ENCODE results near the gene SLC30A2. TPM values are rescaled to one million over a fixed set of nuclear protein-coding genes. Genes with fewer than 3 reads are reported as not detected.

The SLC30A2 gene
- polyA plus RNA-seq, 3 donors: not detected

DNA sequence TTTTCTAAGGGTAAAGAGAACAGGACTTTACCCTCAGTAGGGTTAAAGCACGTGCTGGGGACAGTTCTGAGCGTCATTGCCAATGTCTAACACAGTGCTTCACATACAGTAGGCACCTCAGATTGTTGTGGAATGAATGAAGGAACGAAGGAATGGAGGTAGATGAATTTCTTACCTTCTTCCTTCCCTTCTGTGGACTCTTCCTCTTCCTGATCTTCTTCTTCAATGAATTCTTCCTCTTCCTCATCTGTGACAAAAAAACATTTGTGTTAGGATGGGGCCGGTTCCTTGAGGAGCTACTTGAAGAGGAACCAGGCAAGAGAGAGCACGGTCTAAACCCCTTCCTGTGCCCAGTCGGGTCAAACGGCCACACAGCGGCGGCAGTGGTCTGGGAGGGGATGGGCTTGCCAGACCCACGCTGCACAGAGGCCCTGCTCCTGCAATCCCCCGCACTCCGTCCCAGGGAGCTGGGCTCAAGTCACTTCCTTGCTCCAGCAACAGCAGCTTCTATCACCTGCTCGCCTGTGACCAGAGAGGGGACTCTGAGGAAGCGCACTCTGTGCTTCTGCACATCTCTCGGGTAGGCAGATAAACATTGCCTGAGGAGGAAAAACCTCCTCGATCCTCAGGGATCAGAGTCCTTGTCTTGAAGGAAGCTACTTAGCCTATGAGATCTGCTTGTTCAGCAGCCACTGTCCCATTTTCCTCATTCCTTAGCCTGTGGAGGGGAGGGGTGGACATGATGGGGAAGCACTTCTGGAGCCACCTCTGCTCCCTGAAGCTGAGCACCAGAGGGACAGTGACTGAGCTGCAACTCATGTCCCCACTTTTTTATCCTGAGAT lies 8.0 kb upstream of the SLC30A2 start:
- Histone ChIP-seq H3K4me1 (ENCODE audit: control insufficient read depth in 1 of 2, insufficient read depth in 2 of 2, low read length in 2 of 2) (peaks cover 7 to 12% of the 10 kb centered on the region in 2 donors), H3K36me3 (replicated peaks in 1 of 2; ENCODE audit: control insufficient read depth in 1 of 2, insufficient read depth in 2 of 2, low read length in 2 of 2) (no peaks in the 10 kb centered on the region), H2AFZ (ENCODE audit: insufficient read depth, low read depth, low read length, poor library complexity, severe bottlenecking) (peak overlapping the region; percentile 51), H3K27me3 (ENCODE audit: control insufficient read depth in 2 of 2, insufficient read depth in 2 of 2, low read length in 2 of 2) (peaks cover 2 to 9% of the 10 kb centered on the region in 2 donors), H3K27ac (ENCODE audit: low read depth in 1 of 2, low read length in 2 of 2) (no peak overlapping the region), H3K4me2 (replicated peaks; ENCODE audit: extremely low read depth, low read length, poor library complexity, severe bottlenecking) (peak overlapping the region; percentile 34), H3K4me3 (replicated peaks in 1 of 3; ENCODE audit: low read depth in 2 of 3, low read length in 3 of 3) (no peak overlapping the region), H4K20me1 (ENCODE audit: insufficient read depth, low read length) (no peaks in the 10 kb centered on the region), H3K9me3 (replicated peaks in 1 of 2; ENCODE audit: control insufficient read depth in 1 of 2, insufficient read depth in 1 of 2, low read length in 2 of 2) (no peaks in the 10 kb centered on the region), H3K9ac (ENCODE audit: insufficient read depth, low read length, poor library complexity, severe bottlenecking) (peak overlapping the region; percentile 15), H3K79me2 (ENCODE audit: insufficient read depth, low read length) (no peaks in the 10 kb centered on the region)
- WGBS (ENCODE audit: insufficient coverage): 9% methylated on average over 9 of the region's 16 CpGs
- H3K27me3 Mint-ChIP-seq (ENCODE audit: low read depth in 3 of 3): peaks cover 23 to 51% (median 24%) of the 10 kb centered on the region in 3 donors
- DNase-seq: no peak
- no peak overlapping the region for H3K4me3 Mint-ChIP-seq
- peaks cover 14% of the 10 kb centered on the region for H3K4me1 Mint-ChIP-seq
- peaks cover 0 to 2% (median 0%) of the 10 kb centered on the region in 7 donors for H3K9me3 Mint-ChIP-seq
- TF ChIP-seq, protein P1, sequence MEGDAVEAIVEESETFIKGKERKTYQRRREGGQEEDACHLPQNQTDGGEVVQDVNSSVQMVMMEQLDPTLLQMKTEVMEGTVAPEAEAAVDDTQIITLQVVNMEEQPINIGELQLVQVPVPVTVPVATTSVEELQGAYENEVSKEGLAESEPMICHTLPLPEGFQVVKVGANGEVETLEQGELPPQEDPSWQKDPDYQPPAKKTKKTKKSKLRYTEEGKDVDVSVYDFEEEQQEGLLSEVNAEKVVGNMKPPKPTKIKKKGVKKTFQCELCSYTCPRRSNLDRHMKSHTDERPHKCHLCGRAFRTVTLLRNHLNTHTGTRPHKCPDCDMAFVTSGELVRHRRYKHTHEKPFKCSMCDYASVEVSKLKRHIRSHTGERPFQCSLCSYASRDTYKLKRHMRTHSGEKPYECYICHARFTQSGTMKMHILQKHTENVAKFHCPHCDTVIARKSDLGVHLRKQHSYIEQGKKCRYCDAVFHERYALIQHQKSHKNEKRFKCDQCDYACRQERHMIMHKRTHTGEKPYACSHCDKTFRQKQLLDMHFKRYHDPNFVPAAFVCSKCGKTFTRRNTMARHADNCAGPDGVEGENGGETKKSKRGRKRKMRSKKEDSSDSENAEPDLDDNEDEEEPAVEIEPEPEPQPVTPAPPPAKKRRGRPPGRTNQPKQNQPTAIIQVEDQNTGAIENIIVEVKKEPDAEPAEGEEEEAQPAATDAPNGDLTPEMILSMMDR (IDR thresholded peaks at IDR 0.05): no peak
- no peaks in the 10 kb centered on the region for H3K36me3 Mint-ChIP-seq
- peak overlapping the region in 1 of 7 donors; percentile 26 for H3K27ac Mint-ChIP-seq
- intact Hi-C loops (cut with micrococcal nuclease): no loop called here

DNA sequence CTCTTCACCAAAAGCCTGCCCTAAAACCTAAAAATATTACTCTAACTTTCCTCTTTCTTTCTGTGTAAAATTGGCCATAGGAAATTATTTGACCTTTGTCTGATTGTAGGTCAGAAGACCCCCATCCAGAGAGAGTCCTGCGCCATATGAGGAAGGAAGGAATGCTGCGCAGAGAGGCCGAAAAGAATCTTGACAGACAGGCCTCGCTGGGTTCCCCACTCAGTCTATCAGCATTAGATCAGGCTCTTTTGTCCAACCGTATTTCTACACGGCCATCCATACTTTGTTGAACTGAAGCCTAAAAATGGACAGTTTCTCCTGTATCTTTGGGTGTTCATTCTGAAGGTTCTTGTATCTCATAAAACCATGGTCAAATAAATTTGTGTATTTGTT lies 4.3 kb upstream of the SLC30A2 start:
- TF ChIP-seq, protein P1 (IDR thresholded peaks at IDR 0.05): no peak
- Histone ChIP-seq H3K27ac (ENCODE audit: low read depth in 1 of 2, low read length in 2 of 2) (no peak overlapping the region), H3K4me3 (replicated peaks in 1 of 3; ENCODE audit: low read depth in 2 of 3, low read length in 3 of 3) (no peak overlapping the region), H3K27me3 (ENCODE audit: control insufficient read depth in 2 of 2, insufficient read depth in 2 of 2, low read length in 2 of 2) (peaks cover 19 to 41% of the 10 kb centered on the region in 2 donors), H3K9ac (ENCODE audit: insufficient read depth, low read length, poor library complexity, severe bottlenecking) (no peak overlapping the region), H3K9me3 (replicated peaks in 1 of 2; ENCODE audit: control insufficient read depth in 1 of 2, insufficient read depth in 1 of 2, low read length in 2 of 2) (peaks cover 0 to 15% of the 10 kb centered on the region in 2 donors), H3K79me2 (ENCODE audit: insufficient read depth, low read length) (no peaks in the 10 kb centered on the region), H4K20me1 (ENCODE audit: insufficient read depth, low read length) (no peaks in the 10 kb centered on the region), H3K4me1 (ENCODE audit: control insufficient read depth in 1 of 2, insufficient read depth in 2 of 2, low read length in 2 of 2) (peaks cover 7 to 12% of the 10 kb centered on the region in 2 donors), H3K36me3 (replicated peaks in 1 of 2; ENCODE audit: control insufficient read depth in 1 of 2, insufficient read depth in 2 of 2, low read length in 2 of 2) (no peaks in the 10 kb centered on the region), H2AFZ (ENCODE audit: insufficient read depth, low read depth, low read length, poor library complexity, severe bottlenecking) (no peak overlapping the region), H3K4me2 (replicated peaks; ENCODE audit: extremely low read depth, low read length, poor library complexity, severe bottlenecking) (no peak overlapping the region)
- intact Hi-C loops (cut with micrococcal nuclease): no loop called here
- H3K27ac Mint-ChIP-seq: no peak overlapping the region
- peaks cover 15% of the 10 kb centered on the region for H3K4me1 Mint-ChIP-seq
- H3K36me3 Mint-ChIP-seq: no peaks in the 10 kb centered on the region
- no peak overlapping the region for H3K4me3 Mint-ChIP-seq
- H3K9me3 Mint-ChIP-seq: peaks cover 0 to 10% (median under 1%) of the 10 kb centered on the region in 7 donors
- 96% methylated on average over 5 of the region's 6 CpGs for WGBS (ENCODE audit: insufficient coverage)
- H3K27me3 Mint-ChIP-seq (ENCODE audit: low read depth in 3 of 3): peaks cover 43 to 72% (median 46%) of the 10 kb centered on the region in 3 donors
- DNase-seq: no peak

All from CD14-positive monocyte (primary cell).